Upper lobe of left lung (tissue), 6 donors: ENCODE data around the gene PARVB. TPM values are rescaled to one million over a fixed set of nuclear protein-coding genes. Genes with fewer than 3 reads are reported as not detected.

Experiments used
- ATAC-seq, 2 donors: fragments of 200-7000 bp; cut with Tn5 transposase; one replicate each; pipeline ENCODE4 v1.9.1; 2022; ENCODE audit warnings: mild to moderate bottlenecking in 2 of 2, moderate library complexity in 2 of 2; ENCODE audit not compliant: low FRiP score in 2 of 2
- DNase-seq, 2 donors: peaks; one replicate each; pipeline ENCODE4 v3.0.0-alpha.2; 2019 to 2020
- H3K27ac ChIP-seq, 4 donors: fragments of 200-600 bp; sonication (generic); one replicate each; pipeline ENCODE4 v1.5.1; 2016 to 2019
- H3K27me3 ChIP-seq, 4 donors: fragments of 200-600 bp; sonication (generic); one replicate each; pipeline ENCODE4 v1.5.1; 2017 to 2019
- H3K36me3 ChIP-seq, 4 donors: fragments of 200-600 bp; sonication (generic); one replicate each; pipeline ENCODE4 v1.5.1; 2016 to 2019
- H3K4me1 ChIP-seq, 4 donors: fragments of 200-600 bp; sonication (generic); one replicate each; pipeline ENCODE4 v1.5.1; 2018 to 2019
- H3K4me3 ChIP-seq, 4 donors: fragments of 200-600 bp; sonication (generic); one replicate each; pipeline ENCODE4 v1.5.1; 2017 to 2019; ENCODE audit warnings: mild to moderate bottlenecking in 2 of 4, moderate library complexity in 1 of 4
- H3K9me3 ChIP-seq, 4 donors: fragments of 200-600 bp; sonication (generic); one replicate each; pipeline ENCODE4 v1.5.1; 2018 to 2019
- CTCF ChIP-seq, 6 experiments: fragments of 450-650 bp in 4 of 6; fragments of 200-600 bp in 2 of 6; sonication (generic) in 2 of 6; IDR thresholded peaks; one replicate each; pipeline ENCODE4 v1.5.1; 2016 to 2019; ENCODE audit warnings: antibody characterized with exemption in 6 of 6
- EP300 ChIP-seq, 4 donors: sonication (generic); formaldehyde crosslinking; IDR thresholded peaks; one replicate each; pipeline ENCODE4 v1.5.1; 2017; ENCODE audit warnings: antibody characterized with exemption in 4 of 4, control low read depth in 2 of 4
- POLR2A ChIP-seq, 4 donors: fragments of 450-650 bp; IDR thresholded peaks; one replicate each; pipeline ENCODE4 v1.5.1; 2016 to 2017; ENCODE audit warnings: antibody characterized with exemption in 4 of 4, mild to moderate bottlenecking in 2 of 4
- POLR2AphosphoS5 ChIP-seq, 2 donors: sonication (generic); formaldehyde crosslinking; IDR thresholded peaks; one replicate each; pipeline ENCODE4 v1.5.1; 2017; ENCODE audit warnings: antibody characterized with exemption in 2 of 2
- WGBS, 2 donors: methylation state at CpG; one replicate each; pipeline ENCODE4 v1.1.5; 2017 to 2018; 5-methylcytosine and 5-hydroxymethylcytosine counted together
- total RNA-seq, 6 donors: library from RNA; depleted of rRNA in 4 of 6; stranded (reverse); fragments of >200 nt in 4 of 6; gene quantifications; one replicate each; pipeline versions ENCODE4 v1.1.0 to v1.2.1, GENCODE V29; 2016 to 2021
- donor health status: DM: no; HTN: no; CAD: no; lungs with moderate emphysema.
- donor health status: DM: no; HTN: yes; CAD: no; lungs with severe emphysema.

Gene PARVB
- total RNA-seq, 6 donors from 2014 or later = 14.5 to 56.1 (median 37.0) TPM

DNA sequence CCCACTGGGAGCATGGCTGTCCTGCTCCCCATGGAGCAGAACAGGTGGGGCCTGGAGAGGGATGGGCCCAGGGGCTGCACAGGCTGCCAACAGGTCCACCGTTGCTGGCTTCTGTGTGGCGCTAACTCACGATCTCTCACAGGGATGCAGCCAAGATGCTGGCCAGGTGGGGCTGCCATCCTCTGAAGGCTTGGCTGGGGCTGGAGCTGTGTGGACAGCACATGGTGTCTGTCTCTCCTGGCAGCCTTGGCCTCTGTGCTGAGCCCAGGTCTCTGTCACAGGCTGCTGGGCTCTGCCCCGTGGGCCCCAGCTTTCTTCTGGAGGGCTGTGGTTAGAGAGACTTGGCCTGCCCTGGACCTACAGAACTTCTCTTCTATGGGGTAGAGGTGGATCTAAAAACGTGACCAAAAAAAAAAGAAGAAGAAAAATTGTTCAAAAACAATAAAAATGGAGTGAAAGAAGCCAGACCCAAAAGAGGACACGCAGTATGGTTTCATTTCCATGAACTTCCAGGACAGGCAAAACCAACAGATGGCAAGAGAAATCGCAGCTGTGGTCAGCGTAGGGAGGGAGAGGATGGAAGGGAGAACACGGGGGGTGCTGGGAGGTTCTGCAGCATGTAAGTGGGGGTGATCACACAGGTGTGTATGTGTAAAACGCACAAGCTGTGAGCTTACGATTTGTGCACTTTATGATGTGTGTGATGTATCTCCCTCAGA is 168.9 kb downstream of the PARVB start:
- ATAC-seq (peak in 1 of 2 donors; percentile 5), DNase-seq (no peak)
- TF ChIP-seq POLR2AphosphoS5 (IDR thresholded peaks at IDR 0.05) (no peak), EP300 (IDR thresholded peaks at IDR 0.05) (no peak)
- WGBS, 2 donors = 51 to 58% methylated on average over 8 of the region's 11 CpGs
- H3K9me3 ChIP-seq = no peaks in the 10 kb centered on the region
- H3K4me3 ChIP-seq = no peak overlapping the region
- peaks cover 0 to 5% (median 0%) of the 10 kb centered on the region in 4 donors for H3K4me1 ChIP-seq
- H3K27me3 ChIP-seq = no peaks in the 10 kb centered on the region
- no peaks in the 10 kb centered on the region for H3K36me3 ChIP-seq
- H3K27ac ChIP-seq = no peak overlapping the region

GRCh38 chr22:44193535-44193891 is 169.4 kb downstream of the PARVB start:
- Histone ChIP-seq H3K27me3 (no peaks in the 10 kb centered on the region), H3K27ac (no peak overlapping the region), H3K9me3 (no peaks in the 10 kb centered on the region), H3K36me3 (no peaks in the 10 kb centered on the region), H3K4me1 (peaks cover 0 to 5% (median 0%) of the 10 kb centered on the region in 4 donors), H3K4me3 (no peak overlapping the region)
- DNase-seq (no peak), ATAC-seq (no peak)
- TF ChIP-seq POLR2AphosphoS5 (IDR thresholded peaks at IDR 0.05) (no peak), POLR2A (IDR thresholded peaks at IDR 0.05) (no peak), EP300 (IDR thresholded peaks at IDR 0.05) (no peak), CTCF (IDR thresholded peaks at IDR 0.05) (no peak)
- 46 to 50% methylated on average over 4 of the region's 4 CpGs for WGBS, 2 donors

DNA sequence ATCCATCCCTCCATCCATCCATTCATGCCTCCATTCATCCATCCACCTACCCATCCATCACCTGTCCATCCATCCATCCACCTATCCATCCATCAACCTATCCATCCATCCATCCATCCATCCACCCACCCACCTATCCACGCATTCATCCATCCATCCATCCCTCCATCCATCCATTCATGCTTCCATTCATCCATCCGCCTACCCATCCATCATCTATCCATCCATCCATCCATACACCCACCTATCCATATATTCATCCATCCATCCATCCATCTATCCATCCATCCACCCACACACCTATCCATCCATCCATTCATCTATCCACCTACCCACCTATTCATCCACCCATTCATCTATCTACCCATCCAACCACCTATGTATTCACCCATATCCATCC is 170.5 kb downstream of the PARVB start:
- no peaks in the 10 kb centered on the region for H3K27me3 ChIP-seq
- no peak for ATAC-seq
- H3K9me3 ChIP-seq = no peaks in the 10 kb centered on the region
- no peak overlapping the region for H3K4me3 ChIP-seq
- 65 to 84% methylated on average over 2 of the region's 2 CpGs for WGBS, 2 donors
- peaks cover 0 to 5% (median 0%) of the 10 kb centered on the region in 4 donors for H3K4me1 ChIP-seq
- DNase-seq = no peak
- no peak overlapping the region for H3K27ac ChIP-seq
- no peak for TF ChIP-seq POLR2AphosphoS5 (IDR thresholded peaks at IDR 0.05)
- no peak for TF ChIP-seq EP300 (IDR thresholded peaks at IDR 0.05)
- TF ChIP-seq CTCF (IDR thresholded peaks at IDR 0.05) = no peak
- TF ChIP-seq POLR2A (IDR thresholded peaks at IDR 0.05) = no peak
- peaks cover 0 to 2% (median 0%) of the 10 kb centered on the region in 4 donors for H3K36me3 ChIP-seq

DNA sequence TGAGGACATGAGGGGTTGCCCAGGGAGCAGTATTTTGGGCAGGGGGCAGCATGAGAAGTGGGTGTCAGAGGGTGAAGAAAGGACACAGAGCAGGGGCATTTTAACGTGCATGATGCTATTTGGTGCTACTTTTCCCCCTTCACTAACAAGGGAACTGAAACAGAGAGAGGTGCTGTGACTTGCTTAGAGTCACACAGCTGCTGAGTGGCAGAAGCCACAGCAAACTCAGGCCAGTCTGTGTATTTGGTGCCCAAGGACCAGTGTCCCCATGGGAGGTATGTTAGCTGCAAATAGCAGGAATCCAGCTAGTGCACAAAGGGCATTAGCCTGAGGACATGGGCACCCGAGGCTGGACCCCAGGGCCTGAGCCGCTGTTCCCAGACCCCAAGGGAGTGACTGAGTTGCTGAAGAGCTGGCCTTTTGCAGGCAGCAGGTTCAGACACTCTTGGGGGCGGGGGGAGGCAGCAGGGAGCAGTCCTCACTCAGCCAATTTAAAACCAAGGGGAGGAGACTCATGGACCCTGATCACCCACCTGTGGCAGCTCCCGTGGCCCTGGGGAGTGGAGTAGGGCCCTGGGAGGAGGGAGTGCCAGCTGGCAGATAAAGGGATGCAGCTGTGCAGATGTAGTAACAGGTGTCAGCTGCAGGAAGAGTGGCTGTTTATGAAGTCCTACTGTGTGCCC is 171.2 kb downstream of the PARVB start:
- DNase-seq = no peak
- Histone ChIP-seq H3K4me1 (peaks cover 0 to 5% (median 0%) of the 10 kb centered on the region in 4 donors), H3K9me3 (no peaks in the 10 kb centered on the region), H3K36me3 (peaks cover 0 to 10% (median 0%) of the 10 kb centered on the region in 4 donors), H3K27me3 (no peaks in the 10 kb centered on the region), H3K27ac (no peak overlapping the region), H3K4me3 (no peak overlapping the region)
- TF ChIP-seq EP300 (IDR thresholded peaks at IDR 0.05) (no peak), POLR2AphosphoS5 (IDR thresholded peaks at IDR 0.05) (no peak), POLR2A (IDR thresholded peaks at IDR 0.05) (no peak), CTCF (IDR thresholded peaks at IDR 0.05) (no peak)
- 52 to 68% methylated on average over 3 to 5 of the region's 5 CpGs for WGBS, 2 donors
- ATAC-seq = no peak

DNA sequence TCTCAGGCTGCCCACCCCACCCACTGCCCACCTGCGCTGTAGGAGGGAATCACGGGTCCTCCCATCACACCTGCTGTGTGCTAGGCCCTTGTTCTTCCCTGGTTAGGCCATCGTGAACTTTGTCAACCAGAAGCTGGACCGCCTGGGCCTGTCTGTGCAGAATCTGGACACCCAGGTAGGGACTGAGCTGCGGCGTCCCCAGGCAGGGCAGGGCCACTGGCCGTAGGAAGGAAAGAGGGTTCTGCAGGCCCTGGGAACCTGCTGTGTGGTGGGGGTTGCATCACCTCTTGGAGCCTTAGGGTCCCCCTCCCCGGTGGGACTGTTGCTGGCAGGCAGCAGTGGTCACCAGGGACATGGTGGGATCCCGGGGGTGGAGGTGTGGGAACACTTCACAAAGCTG is 172.1 kb downstream of the PARVB start:
- Histone ChIP-seq H3K4me1 (peaks cover 0 to 5% (median 0%) of the 10 kb centered on the region in 4 donors), H3K9me3 (no peaks in the 10 kb centered on the region), H3K27ac (no peak overlapping the region), H3K27me3 (no peaks in the 10 kb centered on the region), H3K36me3 (peaks cover 0 to 15% (median 0%) of the 10 kb centered on the region in 4 donors), H3K4me3 (no peak overlapping the region)
- DNase-seq (peak in 1 of 2 donors; percentile 45), ATAC-seq (no peak)
- 57 to 72% methylated on average over 8 to 9 of the region's 9 CpGs for WGBS, 2 donors
- no peak for TF ChIP-seq POLR2AphosphoS5 (IDR thresholded peaks at IDR 0.05)
- no peak for TF ChIP-seq POLR2A (IDR thresholded peaks at IDR 0.05)
- no peak for TF ChIP-seq EP300 (IDR thresholded peaks at IDR 0.05)
- no peak for TF ChIP-seq CTCF (IDR thresholded peaks at IDR 0.05)
